Choroid plexus epithelial cell (primary cell): ENCODE results near the gene GPBP1.

ENCODE experiments used
- DNase-seq: peaks from one replicate; pipeline ENCODE4 v3.0.0-alpha.2; 2010; ENCODE audit warnings: low read depth
- H3K4me3 ChIP-seq: 2 replicates; pipeline ENCODE4 v1.5.1; 2011; ENCODE audit warnings: low read depth, mild to moderate bottlenecking, control low read depth, low read length, moderate library complexity
- TF ChIP-seq, protein P1 (sequence below): conservative IDR thresholded peaks from 2 replicates; pipeline ENCODE4 v1.5.1; 2011; ENCODE audit warnings: low read depth, mild to moderate bottlenecking, control low read depth, inconsistent platforms, low read length, moderate library complexity

The GPBP1 gene, protein sequence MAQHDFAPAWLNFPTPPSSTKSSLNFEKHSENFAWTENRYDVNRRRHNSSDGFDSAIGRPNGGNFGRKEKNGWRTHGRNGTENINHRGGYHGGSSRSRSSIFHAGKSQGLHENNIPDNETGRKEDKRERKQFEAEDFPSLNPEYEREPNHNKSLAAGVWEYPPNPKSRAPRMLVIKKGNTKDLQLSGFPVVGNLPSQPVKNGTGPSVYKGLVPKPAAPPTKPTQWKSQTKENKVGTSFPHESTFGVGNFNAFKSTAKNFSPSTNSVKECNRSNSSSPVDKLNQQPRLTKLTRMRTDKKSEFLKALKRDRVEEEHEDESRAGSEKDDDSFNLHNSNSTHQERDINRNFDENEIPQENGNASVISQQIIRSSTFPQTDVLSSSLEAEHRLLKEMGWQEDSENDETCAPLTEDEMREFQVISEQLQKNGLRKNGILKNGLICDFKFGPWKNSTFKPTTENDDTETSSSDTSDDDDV

GRCh38 chr5:57173319-57174127, at the start of gene GPBP1:
Gene GPBP1 (plus strand): TSS chr5:57174059. CDS start chr5:57214131, 40,072 bp downstream.
- H3K4me3 ChIP-seq: peak within 1 kb of the TSS; percentile 99
- peak; percentile 100 for DNase-seq
- TF ChIP-seq, protein P1, sequence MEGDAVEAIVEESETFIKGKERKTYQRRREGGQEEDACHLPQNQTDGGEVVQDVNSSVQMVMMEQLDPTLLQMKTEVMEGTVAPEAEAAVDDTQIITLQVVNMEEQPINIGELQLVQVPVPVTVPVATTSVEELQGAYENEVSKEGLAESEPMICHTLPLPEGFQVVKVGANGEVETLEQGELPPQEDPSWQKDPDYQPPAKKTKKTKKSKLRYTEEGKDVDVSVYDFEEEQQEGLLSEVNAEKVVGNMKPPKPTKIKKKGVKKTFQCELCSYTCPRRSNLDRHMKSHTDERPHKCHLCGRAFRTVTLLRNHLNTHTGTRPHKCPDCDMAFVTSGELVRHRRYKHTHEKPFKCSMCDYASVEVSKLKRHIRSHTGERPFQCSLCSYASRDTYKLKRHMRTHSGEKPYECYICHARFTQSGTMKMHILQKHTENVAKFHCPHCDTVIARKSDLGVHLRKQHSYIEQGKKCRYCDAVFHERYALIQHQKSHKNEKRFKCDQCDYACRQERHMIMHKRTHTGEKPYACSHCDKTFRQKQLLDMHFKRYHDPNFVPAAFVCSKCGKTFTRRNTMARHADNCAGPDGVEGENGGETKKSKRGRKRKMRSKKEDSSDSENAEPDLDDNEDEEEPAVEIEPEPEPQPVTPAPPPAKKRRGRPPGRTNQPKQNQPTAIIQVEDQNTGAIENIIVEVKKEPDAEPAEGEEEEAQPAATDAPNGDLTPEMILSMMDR: no peak

- no peak for DNase-seq
- TF ChIP-seq, protein P1: no peak
- H3K4me3 ChIP-seq: no peak overlapping the region
These were observed 45.5 kb upstream of the GPBP1 start for GRCh38 chr5:57128325-57128724.

GRCh38 chr5:57133574-57133973, 40.3 kb upstream of the GPBP1 start:
- DNase-seq: no peak
- H3K4me3 ChIP-seq: no peak overlapping the region
- TF ChIP-seq, protein P1: no peak

DNA sequence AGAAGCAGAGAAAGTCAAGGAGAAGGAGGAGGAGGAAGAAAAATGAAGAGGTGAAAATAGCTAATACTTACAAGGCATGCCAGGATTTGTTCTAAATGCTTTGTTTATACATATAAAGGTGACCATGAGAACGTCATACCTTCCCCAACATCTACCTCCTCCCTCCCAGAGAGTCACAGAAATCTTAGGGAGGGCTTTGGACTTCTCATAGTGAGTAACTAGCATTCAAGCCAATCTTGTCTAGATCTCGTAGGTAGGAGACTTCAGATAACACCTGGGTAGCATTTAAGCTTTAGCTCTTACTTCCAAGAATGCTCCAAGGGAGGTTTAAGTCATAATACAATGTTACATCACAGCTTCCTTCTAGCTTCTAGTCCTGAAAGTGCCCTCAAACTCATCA, 36.5 kb upstream of the GPBP1 start:
- H3K4me3 ChIP-seq: no peak overlapping the region
- TF ChIP-seq, protein P1: no peak
- DNase-seq: no peak

GRCh38 chr5:57152316-57152715, 21.5 kb upstream of the GPBP1 start:
- TF ChIP-seq, protein P1: no peak
- no peak for DNase-seq
- no peak overlapping the region for H3K4me3 ChIP-seq

GRCh38 chr5:57155033-57155432, 18.8 kb upstream of the GPBP1 start:
- no peak for DNase-seq
- H3K4me3 ChIP-seq: no peak overlapping the region
- TF ChIP-seq, protein P1: no peak
